Measurements from ENCODE around the gene UBE2C.
A peak's percentile ranks its signal among the peaks of the same experiment; 100 is the strongest.

UBE2C gene

GRCh38 chr20:45852326-45852725 is 39.9 kb downstream of the UBE2C start:
- Histone ChIP-seq H3K27ac (replicated peaks) (no peak overlapping the region), H3K27me3 (ENCODE audit: insufficient read depth, poor library complexity, severe bottlenecking) (no peaks in the 10 kb centered on the region), H3K4me3 (replicated peaks; ENCODE audit: insufficient read depth, low read length) (no peak overlapping the region)
- no peak for TF ChIP-seq SPI1 (IDR thresholded peaks at IDR 0.05; ENCODE audit: borderline replicate concordance, low read depth)
- TF ChIP-seq CTCF (IDR thresholded peaks at IDR 0.05; ENCODE audit: insufficient read depth, low read length): no peak
- no peak for TF ChIP-seq POLR2AphosphoS5 (IDR thresholded peaks at IDR 0.05; ENCODE audit: low read depth)
- TF ChIP-seq REST (IDR thresholded peaks at IDR 0.05; ENCODE audit: insufficient replicate concordance, low read depth): no peak
- no peak for TF ChIP-seq GABPA (IDR thresholded peaks at IDR 0.05; ENCODE audit: low read depth)
- no peak for DNase-seq (ENCODE audit: low read depth in 1 of 2, low spot score in 1 of 2)

DNA sequence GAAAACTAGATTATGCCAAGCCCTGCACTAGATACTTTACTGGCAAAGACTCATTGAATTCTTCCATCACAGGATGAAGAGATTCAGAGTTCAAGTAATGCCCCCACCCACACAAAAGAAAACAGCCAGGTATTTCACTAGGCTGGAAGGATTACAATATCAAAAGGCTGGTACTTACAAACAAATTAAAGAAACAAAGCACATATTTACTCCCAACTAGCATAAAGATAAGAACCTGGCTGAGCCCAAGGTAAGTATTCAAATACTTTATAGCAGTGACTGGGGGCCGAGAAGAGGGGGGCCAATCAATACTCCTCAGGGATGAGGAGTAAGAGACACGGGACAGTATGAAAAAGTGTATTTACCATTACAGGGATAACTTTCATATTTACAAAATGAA is 41.0 kb downstream of the UBE2C start:
- H3K4me3 ChIP-seq (replicated peaks; ENCODE audit: insufficient read depth, low read length): no peak overlapping the region
- H3K27me3 ChIP-seq (ENCODE audit: insufficient read depth, poor library complexity, severe bottlenecking): no peaks in the 10 kb centered on the region
- DNase-seq (ENCODE audit: low read depth in 1 of 2, low spot score in 1 of 2): no peak
- TF ChIP-seq REST (IDR thresholded peaks at IDR 0.05; ENCODE audit: insufficient replicate concordance, low read depth) (no peak), GABPA (IDR thresholded peaks at IDR 0.05; ENCODE audit: low read depth) (no peak), POLR2AphosphoS5 (IDR thresholded peaks at IDR 0.05; ENCODE audit: low read depth) (no peak), SPI1 (IDR thresholded peaks at IDR 0.05; ENCODE audit: borderline replicate concordance, low read depth) (no peak), CTCF (IDR thresholded peaks at IDR 0.05; ENCODE audit: insufficient read depth, low read length) (no peak)
- no peak overlapping the region for H3K27ac ChIP-seq (replicated peaks)

GRCh38 chr20:45857114-45857881 is 44.9 kb downstream of the UBE2C start, which contains the start of the genes ACOT8 and ZSWIM3:
Gene ACOT8 (minus strand): TSS chr20:45857392. CDS start chr20:45857315, 77 bp downstream.
Gene ZSWIM3 (plus strand): TSS chr20:45857614. CDS start chr20:45857826, 212 bp downstream.
- peak; percentile 99 to 100 for DNase-seq (ENCODE audit: low read depth in 1 of 2, low spot score in 1 of 2)
- Histone ChIP-seq H3K27me3 (ENCODE audit: insufficient read depth, poor library complexity, severe bottlenecking) (no peaks in the 10 kb centered on the region), H3K27ac (replicated peaks) (peak within 1 kb of the TSS; percentile 77), H3K4me3 (replicated peaks; ENCODE audit: insufficient read depth, low read length) (peak within 1 kb of the TSS; percentile 94)
- TF ChIP-seq CTCF (IDR thresholded peaks at IDR 0.05; ENCODE audit: insufficient read depth, low read length): no peak
- TF ChIP-seq SPI1 (IDR thresholded peaks at IDR 0.05; ENCODE audit: borderline replicate concordance, low read depth): peak; percentile 55; the same call in 1 of the 2 replicates
- peak; percentile 69; the same call in 1 of the 2 replicates for TF ChIP-seq POLR2AphosphoS5 (IDR thresholded peaks at IDR 0.05; ENCODE audit: low read depth)
- peak; percentile 98 for TF ChIP-seq GABPA (IDR thresholded peaks at IDR 0.05; ENCODE audit: low read depth)
- TF ChIP-seq REST (IDR thresholded peaks at IDR 0.05; ENCODE audit: insufficient replicate concordance, low read depth): peak; percentile 41

All from HL-60 (cell line).